HCT116 (cell line): ENCODE measurements around the gene KRTAP3-3. TPM values are rescaled to one million over a fixed set of nuclear protein-coding genes. Genes with fewer than 3 reads are reported as not detected.

Experiments
- ATAC-seq: fragments of 200-7000 bp; cut with Tn5 transposase; 2 replicates; pipeline ENCODE4 v1.9.1; 2020; ENCODE audit warnings: mild to moderate bottlenecking, moderate library complexity
- BruUV-seq: library from RNA; stranded (reverse); fragments of 400-500 nt; replicated peaks from 2 replicates; lab custom pipeline; 2021; lab: Mats Ljungman, UMichigan
- CTCF ChIA-PET: fragments of 300-600 bp; sonication (Branson Sonifier 250); formaldehyde crosslinking; loops from one replicate; lab custom pipeline; 2021; ENCODE audit warnings: antibody characterized with exemption; lab: Charles Lee
- POLR2A ChIA-PET: fragments of 300-600, 350-600 bp; sonication (Branson Sonifier 250); formaldehyde crosslinking; loops from one replicate; lab custom pipeline; 2021; ENCODE audit warnings: antibody characterized with exemption; lab: Charles Lee
- RAD21 ChIA-PET, 2 experiments: fragments of 300-600 bp; sonication (Branson Sonifier 250); formaldehyde crosslinking; loops; one replicate each; lab custom pipeline; 2023; ENCODE audit warnings: low total read pairs in 2 of 2; ENCODE audit not compliant: uncharacterized antibody in 2 of 2, unreplicated experiment in 2 of 2, low non-redundant PET in 1 of 2; lab: Charles Lee
- DNase-seq: peaks from one replicate; pipeline ENCODE4 v3.0.0-alpha.2; 2010; ENCODE audit warnings: low read depth, low spot score
- H2AFZ ChIP-seq: fragments of 200-600 bp; shearing (Covaris generic), sonication (generic); 2 replicates; pipeline ENCODE4 v1.6.1; 2017; ENCODE audit warnings: low read depth, mixed run types, mixed read lengths, antibody characterized with exemption, low read length; ENCODE audit not compliant: poor library complexity, severe bottlenecking
- H3K27ac ChIP-seq: 2 replicates; pipeline ENCODE4 v1.5.1; 2012; ENCODE audit warnings: low read depth, low read length
- H3K27me3 ChIP-seq: fragments of 200-600 bp; sonication (generic); 2 replicates; pipeline ENCODE4 v1.6.1; 2016; ENCODE audit warnings: mixed run types, low read length, mixed read lengths; ENCODE audit not compliant: insufficient read depth
- H3K36me3 ChIP-seq, 2 experiments: fragments of 200-500 bp in 1 of 2; fragments of 200-600 bp in 1 of 2; sonication (Bioruptor generic) in 1 of 2; sonication (generic) in 1 of 2; 2 replicates each; pipeline versions ENCODE4 v1.5.1 to v1.6.1; 2014 to 2016; ENCODE audit warnings: low read length in 2 of 2, inconsistent platforms in 1 of 2, mixed read lengths in 1 of 2, mixed run types in 1 of 2; ENCODE audit not compliant: insufficient read depth in 2 of 2, control insufficient read depth in 1 of 2
- H3K4me1 ChIP-seq, 2 experiments: fragments of 200-600 bp in 1 of 2; sonication (generic) in 1 of 2; 2 replicates each; pipeline versions ENCODE4 v1.5.1 to v1.6.1; 2012 to 2017; ENCODE audit warnings: low read length in 2 of 2, inconsistent platforms in 1 of 2, mild to moderate bottlenecking in 1 of 2, mixed read lengths in 1 of 2, mixed run types in 1 of 2, moderate library complexity in 1 of 2; ENCODE audit not compliant: insufficient read depth in 2 of 2, control insufficient read depth in 1 of 2
- H3K4me2 ChIP-seq: fragments of 200-600 bp; sonication (generic); 2 replicates; pipeline ENCODE4 v1.6.1; 2017; ENCODE audit warnings: mixed run types, low read length, mixed read lengths
- H3K4me3 ChIP-seq, 2 experiments: fragments of 200-600 bp in 1 of 2; sonication (generic) in 1 of 2; replicated peaks in 1 of 2; 2 replicates each; pipeline ENCODE4 v1.5.1; 2011 to 2016; ENCODE audit warnings: low read length in 2 of 2, control low read depth in 1 of 2, low read depth in 1 of 2, mild to moderate bottlenecking in 1 of 2, mixed read lengths in 1 of 2, mixed run types in 1 of 2
- H3K79me2 ChIP-seq: fragments of 200-600 bp; sonication (generic); 2 replicates; pipeline ENCODE4 v1.6.1; 2017; ENCODE audit warnings: mild to moderate bottlenecking, mixed run types, low read length, moderate library complexity, mixed read lengths; ENCODE audit not compliant: insufficient read depth
- H3K9ac ChIP-seq: fragments of 200-600 bp; sonication (generic); 2 replicates; pipeline ENCODE4 v1.6.1; 2016; ENCODE audit warnings: low read length, mixed read lengths
- H3K9me2 ChIP-seq: fragments of 200-600 bp; sonication (generic), shearing (Covaris generic); 2 replicates; pipeline ENCODE4 v1.6.1; 2017; ENCODE audit warnings: mixed run types, mild to moderate bottlenecking, moderate library complexity; ENCODE audit not compliant: insufficient read depth
- H3K9me3 ChIP-seq, 2 experiments: fragments of 200-500 bp in 1 of 2; fragments of 200-600 bp in 1 of 2; sonication (Bioruptor generic) in 1 of 2; sonication (generic) in 1 of 2; 2 replicates each; pipeline ENCODE4 v1.6.1; 2014 to 2017; ENCODE audit warnings: low read length in 2 of 2, mixed read lengths in 2 of 2, inconsistent platforms in 1 of 2, low read depth in 1 of 2, mild to moderate bottlenecking in 1 of 2, mixed run types in 1 of 2, moderate library complexity in 1 of 2; ENCODE audit not compliant: control insufficient read depth in 1 of 2, insufficient read depth in 1 of 2
- H4K20me1 ChIP-seq: fragments of 200-600 bp; sonication (generic), shearing (Covaris generic); 2 replicates; pipeline ENCODE4 v1.6.1; 2017; ENCODE audit warnings: mixed run types, mild to moderate bottlenecking, moderate library complexity; ENCODE audit not compliant: insufficient read depth
- ATF3 ChIP-seq: IDR thresholded peaks from 2 replicates; pipeline ENCODE4 v1.6.1; 2012
- CBX3 ChIP-seq: IDR thresholded peaks from 2 replicates; pipeline ENCODE4 v1.6.1; 2012; ENCODE audit warnings: low read depth
- EGR1 ChIP-seq: IDR thresholded peaks from 2 replicates; pipeline ENCODE4 v1.6.1; 2012; ENCODE audit warnings: low read depth
- EZH2 ChIP-seq: fragments of 200-600 bp; sonication (generic); IDR thresholded peaks from 2 replicates; pipeline ENCODE4 v1.6.1; 2017; ENCODE audit warnings: antibody characterized with exemption, mixed run types
- EZH2phosphoT487 ChIP-seq: fragments of 200-600 bp; IDR thresholded peaks from 2 replicates; pipeline ENCODE4 v1.6.1; 2018; ENCODE audit warnings: antibody characterized with exemption, borderline replicate concordance
- FOSL1 ChIP-seq: IDR thresholded peaks from 2 replicates; pipeline ENCODE4 v1.6.1; 2012; ENCODE audit warnings: low read depth
- JUND ChIP-seq: IDR thresholded peaks from 2 replicates; pipeline ENCODE4 v1.6.1; 2012
- MAX ChIP-seq: IDR thresholded peaks from 2 replicates; pipeline ENCODE4 v1.6.1; 2012
- SIN3A ChIP-seq: IDR thresholded peaks from 2 replicates; pipeline ENCODE4 v1.6.1; 2012; ENCODE audit warnings: low read depth
- SRF ChIP-seq: IDR thresholded peaks from 2 replicates; pipeline ENCODE4 v1.6.1; 2012; ENCODE audit warnings: low read depth
- TCF7L2 ChIP-seq: IDR thresholded peaks from 2 replicates; pipeline ENCODE4 v1.7.0; 2011; ENCODE audit warnings: borderline replicate concordance, inconsistent platforms; ENCODE audit not compliant: insufficient read depth, insufficient read length; ENCODE audit errors: extremely low read depth
- ZFX ChIP-seq: fragments of 450-650 bp; IDR thresholded peaks from 2 replicates; pipeline ENCODE4 v1.6.1; 2017
- intact Hi-C: fragments of 100-400 bp; cut with micrococcal nuclease; formaldehyde crosslinking; loops from 2 replicates; pipeline ENCODE4 v1.10.0; 2022
- total RNA-seq: library from RNA; stranded (reverse); gene quantifications from one replicate; pipeline ENCODE4 v1.2.1, GENCODE V29; 2021; ENCODE audit not compliant: unreplicated experiment
- TF ChIP-seq, protein P1 (sequence below): IDR thresholded peaks from 2 replicates; pipeline ENCODE4 v1.6.1; 2011; ENCODE audit warnings: mild to moderate bottlenecking, low read length, moderate library complexity; ENCODE audit not compliant: insufficient replicate concordance; ENCODE audit errors: extremely low read depth

The KRTAP3-3 gene
- total RNA-seq, 1 experiment from 2014 or later: not detected

- H3K4me1 ChIP-seq: no peaks in the 10 kb centered on the region
- H3K36me3 ChIP-seq: no peaks in the 10 kb centered on the region
- no peak within 1 kb of the TSS for H3K9ac ChIP-seq
- H4K20me1 ChIP-seq: no peaks in the 10 kb centered on the region
- intact Hi-C loops: no loop called here
- H3K79me2 ChIP-seq: no peaks in the 10 kb centered on the region
- no peaks in the 10 kb centered on the region for H3K9me3 ChIP-seq
- no peaks in the 10 kb centered on the region for H3K27me3 ChIP-seq
- no peak within 1 kb of the TSS for H2AFZ ChIP-seq
- ChIA-PET RAD21 (no interaction called here), CTCF (interaction anchor here (1.2 kb wide), 1 partner anchor 10 kb away, joined by 3 read pairs; no protein-coding TSS in a partner anchor), POLR2A (no interaction called here)
- no peak for ATAC-seq
- no peaks in the 10 kb centered on the region for H3K9me2 ChIP-seq
- DNase-seq: no peak
- H3K4me2 ChIP-seq: no peak within 1 kb of the TSS
- no TSS peak for BruUV-seq
- no peak for TF ChIP-seq SIN3A
- TF ChIP-seq JUND: no peak
- TF ChIP-seq, protein P1, sequence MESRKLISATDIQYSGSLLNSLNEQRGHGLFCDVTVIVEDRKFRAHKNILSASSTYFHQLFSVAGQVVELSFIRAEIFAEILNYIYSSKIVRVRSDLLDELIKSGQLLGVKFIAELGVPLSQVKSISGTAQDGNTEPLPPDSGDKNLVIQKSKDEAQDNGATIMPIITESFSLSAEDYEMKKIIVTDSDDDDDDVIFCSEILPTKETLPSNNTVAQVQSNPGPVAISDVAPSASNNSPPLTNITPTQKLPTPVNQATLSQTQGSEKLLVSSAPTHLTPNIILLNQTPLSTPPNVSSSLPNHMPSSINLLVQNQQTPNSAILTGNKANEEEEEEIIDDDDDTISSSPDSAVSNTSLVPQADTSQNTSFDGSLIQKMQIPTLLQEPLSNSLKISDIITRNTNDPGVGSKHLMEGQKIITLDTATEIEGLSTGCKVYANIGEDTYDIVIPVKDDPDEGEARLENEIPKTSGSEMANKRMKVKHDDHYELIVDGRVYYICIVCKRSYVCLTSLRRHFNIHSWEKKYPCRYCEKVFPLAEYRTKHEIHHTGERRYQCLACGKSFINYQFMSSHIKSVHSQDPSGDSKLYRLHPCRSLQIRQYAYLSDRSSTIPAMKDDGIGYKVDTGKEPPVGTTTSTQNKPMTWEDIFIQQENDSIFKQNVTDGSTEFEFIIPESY: no peak
- no peak for TF ChIP-seq TCF7L2
- TF ChIP-seq FOSL1: no peak
- TF ChIP-seq EZH2phosphoT487: no peak
- TF ChIP-seq MAX: no peak
- TF ChIP-seq EGR1: no peak
- TF ChIP-seq CBX3: no peak
- no peak for TF ChIP-seq ATF3
- TF ChIP-seq SRF: no peak
- TF ChIP-seq EZH2: no peak
- no peak for TF ChIP-seq ZFX
- no peak within 1 kb of the TSS for H3K4me3 ChIP-seq
- no peak within 1 kb of the TSS for H3K27ac ChIP-seq
These were observed 35.8 kb upstream of the KRTAP3-3 start, which contains the start of gene KRTAP1-4 for GRCh38 chr17:41029633-41030245. Gene KRTAP1-4, minus strand, starts transcription at chr17:41030195. Its CDS starts 117 bp downstream, at chr17:41030078.
